ENCODE measurements around the gene NUP107.

- no peak for TF ChIP-seq CTCF (IDR thresholded peaks at IDR 0.05; ENCODE audit: low read length)
- TF ChIP-seq EZH2 (optimal IDR thresholded peaks at IDR 0.05; ENCODE audit: low read depth, low read length): no peak
- TF ChIP-seq EZH2phosphoT487 (IDR thresholded peaks at IDR 0.05; ENCODE audit: low read length): no peak
Measured at GRCh38 chr12:68739891-68740290, 53.1 kb downstream of the NUP107 start.

All from MM.1S (cell line).